Gastroesophageal sphincter (tissue), 3 donors: ENCODE data around the gene RNF208.

ENCODE experiments used
- CTCF ChIP-seq, 4 experiments: fragments of 200-600 bp in 2 of 4; fragments of 450-650 bp in 2 of 4; sonication (generic) in 1 of 4; IDR thresholded peaks; one replicate each; pipeline ENCODE4 v1.5.1; 2017 to 2019; ENCODE audit warnings: antibody characterized with exemption in 4 of 4, mild to moderate bottlenecking in 2 of 4, moderate library complexity in 2 of 4
- EP300 ChIP-seq: sonication (generic); formaldehyde crosslinking; IDR thresholded peaks from one replicate; pipeline ENCODE4 v1.6.1; 2017; ENCODE audit warnings: antibody characterized with exemption, mild to moderate bottlenecking
- POLR2A ChIP-seq, 2 donors: fragments of 450-650 bp; IDR thresholded peaks; one replicate each; pipeline ENCODE4 v1.6.1; 2017; ENCODE audit warnings: antibody characterized with exemption in 2 of 2, mild to moderate bottlenecking in 2 of 2, moderate library complexity in 1 of 2
- POLR2AphosphoS5 ChIP-seq: sonication (generic); formaldehyde crosslinking; IDR thresholded peaks from one replicate; pipeline ENCODE4 v1.6.1; 2017; ENCODE audit warnings: antibody characterized with exemption

DNA sequence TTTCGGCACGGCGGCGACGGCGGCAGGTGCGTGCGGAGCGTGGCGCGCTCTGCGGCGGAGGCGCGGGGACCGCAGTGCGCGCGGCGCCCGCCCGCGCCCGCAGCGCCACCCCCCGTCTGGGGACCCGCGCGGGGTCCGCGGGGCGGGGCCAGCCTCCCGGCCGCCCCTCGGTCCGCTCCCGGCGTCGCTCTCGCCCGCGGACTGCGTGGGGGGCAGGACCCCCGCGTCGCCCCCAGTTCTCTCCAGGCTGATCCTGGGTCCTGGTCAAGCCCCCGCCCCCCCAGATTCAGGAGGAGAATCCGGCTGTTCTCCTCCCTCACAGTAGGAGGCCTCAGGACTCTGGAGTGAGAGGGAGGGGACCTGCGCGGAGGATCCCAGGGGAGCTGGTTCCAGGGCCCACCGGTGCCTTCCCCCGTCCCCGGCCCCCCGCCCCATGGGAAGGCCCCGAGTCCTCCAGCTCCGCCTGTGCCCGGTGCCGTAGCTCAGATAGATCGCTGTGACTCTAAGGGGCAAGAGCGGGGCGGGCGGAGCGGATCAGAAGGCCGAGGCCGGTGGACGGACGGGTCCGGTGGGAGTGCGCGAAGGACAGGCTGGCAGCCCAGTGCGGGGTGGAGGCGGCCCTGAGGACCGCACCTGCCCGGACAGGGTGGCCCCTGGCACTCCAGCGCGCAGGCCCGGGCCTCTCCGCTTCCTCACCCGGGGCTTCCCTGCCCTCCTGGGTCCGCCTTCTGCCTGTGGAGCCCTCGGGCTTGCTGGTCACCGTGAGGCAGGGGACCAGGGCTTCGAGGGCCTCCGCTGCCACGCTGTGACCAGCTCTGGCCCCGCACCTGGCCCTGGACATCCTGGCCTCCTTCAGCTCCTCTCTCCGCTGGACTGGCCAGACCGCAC is at the start of gene RNF208:
- TF ChIP-seq CTCF (IDR thresholded peaks at IDR 0.05) (peak in 2 of 4 experiments; percentile 7 to 8), POLR2A (IDR thresholded peaks at IDR 0.05) (no peak), EP300 (no peak), POLR2AphosphoS5 (no peak)
